ENCODE results near the gene GRK4. TPM values are rescaled to one million over a fixed set of nuclear protein-coding genes. Genes with fewer than 3 reads are reported as not detected.

Gene GRK4
- total and polyA plus RNA-seq, 4 donors = 1.0 to 2.2 (median 1.8) TPM

DNA sequence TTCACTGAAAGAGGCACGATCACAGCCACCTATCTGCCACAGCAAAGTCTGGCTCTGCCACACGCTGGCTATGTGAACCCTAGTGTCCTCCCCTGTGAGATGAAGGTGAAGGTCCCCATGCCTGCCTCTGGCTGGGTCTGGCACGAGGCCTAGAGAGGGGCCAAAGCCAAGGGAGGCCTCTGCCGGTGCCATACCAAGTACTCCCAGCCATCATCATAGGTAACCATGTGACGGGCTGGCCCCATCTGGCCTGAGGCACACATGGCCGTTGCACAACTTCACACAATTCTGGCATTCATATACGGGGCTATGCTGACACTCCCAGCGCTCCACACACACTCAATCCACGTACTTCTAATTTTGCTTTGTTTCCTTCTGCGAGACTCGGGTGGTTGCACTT lies 15.4 kb upstream of the GRK4 start:
- H3K27me3 ChIP-seq (ENCODE audit: control insufficient read depth in 4 of 4, insufficient read depth in 4 of 4, low read length in 3 of 4) = no peaks in the 10 kb centered on the region
- H3K36me3 ChIP-seq (ENCODE audit: control insufficient read depth in 4 of 4, insufficient read depth in 3 of 4, low read depth in 1 of 4, low read length in 3 of 4) = peaks cover 14 to 60% (median 38%) of the 10 kb centered on the region in 4 donors
- peak overlapping the region; percentile 49 to 58 for H3K27ac ChIP-seq (ENCODE audit: low read depth in 1 of 2, low read length in 2 of 2)
- H3K9ac ChIP-seq (ENCODE audit: low read depth in 1 of 2, low read length in 2 of 2) = no peak overlapping the region
- H3K9me3 ChIP-seq (ENCODE audit: control insufficient read depth in 4 of 4, low read length in 3 of 4) = no peaks in the 10 kb centered on the region
- TF ChIP-seq, protein P1, sequence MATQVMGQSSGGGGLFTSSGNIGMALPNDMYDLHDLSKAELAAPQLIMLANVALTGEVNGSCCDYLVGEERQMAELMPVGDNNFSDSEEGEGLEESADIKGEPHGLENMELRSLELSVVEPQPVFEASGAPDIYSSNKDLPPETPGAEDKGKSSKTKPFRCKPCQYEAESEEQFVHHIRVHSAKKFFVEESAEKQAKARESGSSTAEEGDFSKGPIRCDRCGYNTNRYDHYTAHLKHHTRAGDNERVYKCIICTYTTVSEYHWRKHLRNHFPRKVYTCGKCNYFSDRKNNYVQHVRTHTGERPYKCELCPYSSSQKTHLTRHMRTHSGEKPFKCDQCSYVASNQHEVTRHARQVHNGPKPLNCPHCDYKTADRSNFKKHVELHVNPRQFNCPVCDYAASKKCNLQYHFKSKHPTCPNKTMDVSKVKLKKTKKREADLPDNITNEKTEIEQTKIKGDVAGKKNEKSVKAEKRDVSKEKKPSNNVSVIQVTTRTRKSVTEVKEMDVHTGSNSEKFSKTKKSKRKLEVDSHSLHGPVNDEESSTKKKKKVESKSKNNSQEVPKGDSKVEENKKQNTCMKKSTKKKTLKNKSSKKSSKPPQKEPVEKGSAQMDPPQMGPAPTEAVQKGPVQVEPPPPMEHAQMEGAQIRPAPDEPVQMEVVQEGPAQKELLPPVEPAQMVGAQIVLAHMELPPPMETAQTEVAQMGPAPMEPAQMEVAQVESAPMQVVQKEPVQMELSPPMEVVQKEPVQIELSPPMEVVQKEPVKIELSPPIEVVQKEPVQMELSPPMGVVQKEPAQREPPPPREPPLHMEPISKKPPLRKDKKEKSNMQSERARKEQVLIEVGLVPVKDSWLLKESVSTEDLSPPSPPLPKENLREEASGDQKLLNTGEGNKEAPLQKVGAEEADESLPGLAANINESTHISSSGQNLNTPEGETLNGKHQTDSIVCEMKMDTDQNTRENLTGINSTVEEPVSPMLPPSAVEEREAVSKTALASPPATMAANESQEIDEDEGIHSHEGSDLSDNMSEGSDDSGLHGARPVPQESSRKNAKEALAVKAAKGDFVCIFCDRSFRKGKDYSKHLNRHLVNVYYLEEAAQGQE (IDR thresholded peaks at IDR 0.05) = no peak
- TF ChIP-seq RAD21 (IDR thresholded peaks at IDR 0.05) (no peak), RXRA (IDR thresholded peaks at IDR 0.05) (peak; percentile 79 to 84), HNF4A (conservative IDR thresholded peaks at IDR 0.05) (peak; percentile 70 to 75), YY1 (IDR thresholded peaks at IDR 0.05) (peak; percentile 62), EGR1 (IDR thresholded peaks at IDR 0.05; ENCODE audit: low read depth in 2 of 2) (no peak), SP1 (IDR thresholded peaks at IDR 0.05) (peak; percentile 52), FOXA1 (IDR thresholded peaks at IDR 0.05) (no peak)
- TF ChIP-seq, protein P2, sequence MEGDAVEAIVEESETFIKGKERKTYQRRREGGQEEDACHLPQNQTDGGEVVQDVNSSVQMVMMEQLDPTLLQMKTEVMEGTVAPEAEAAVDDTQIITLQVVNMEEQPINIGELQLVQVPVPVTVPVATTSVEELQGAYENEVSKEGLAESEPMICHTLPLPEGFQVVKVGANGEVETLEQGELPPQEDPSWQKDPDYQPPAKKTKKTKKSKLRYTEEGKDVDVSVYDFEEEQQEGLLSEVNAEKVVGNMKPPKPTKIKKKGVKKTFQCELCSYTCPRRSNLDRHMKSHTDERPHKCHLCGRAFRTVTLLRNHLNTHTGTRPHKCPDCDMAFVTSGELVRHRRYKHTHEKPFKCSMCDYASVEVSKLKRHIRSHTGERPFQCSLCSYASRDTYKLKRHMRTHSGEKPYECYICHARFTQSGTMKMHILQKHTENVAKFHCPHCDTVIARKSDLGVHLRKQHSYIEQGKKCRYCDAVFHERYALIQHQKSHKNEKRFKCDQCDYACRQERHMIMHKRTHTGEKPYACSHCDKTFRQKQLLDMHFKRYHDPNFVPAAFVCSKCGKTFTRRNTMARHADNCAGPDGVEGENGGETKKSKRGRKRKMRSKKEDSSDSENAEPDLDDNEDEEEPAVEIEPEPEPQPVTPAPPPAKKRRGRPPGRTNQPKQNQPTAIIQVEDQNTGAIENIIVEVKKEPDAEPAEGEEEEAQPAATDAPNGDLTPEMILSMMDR (IDR thresholded peaks at IDR 0.05; ENCODE audit: low read depth, low read length, missing input control) = no peak
- TF ChIP-seq, protein P3, sequence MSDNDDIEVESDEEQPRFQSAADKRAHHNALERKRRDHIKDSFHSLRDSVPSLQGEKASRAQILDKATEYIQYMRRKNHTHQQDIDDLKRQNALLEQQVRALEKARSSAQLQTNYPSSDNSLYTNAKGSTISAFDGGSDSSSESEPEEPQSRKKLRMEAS (IDR thresholded peaks at IDR 0.05) = no peak
- peaks cover 10 to 36% (median 28%) of the 10 kb centered on the region in 4 donors for H3K4me1 ChIP-seq (ENCODE audit: control insufficient read depth in 4 of 4, insufficient read depth in 4 of 4, low read length in 3 of 4)
- H3K4me3 ChIP-seq (ENCODE audit: low read depth in 1 of 3, low read length in 3 of 3) = no peak overlapping the region
- no peak for DNase-seq (ENCODE audit: low spot score)
- WGBS = 43% methylated on average over 11 of the region's 11 CpGs

DNA sequence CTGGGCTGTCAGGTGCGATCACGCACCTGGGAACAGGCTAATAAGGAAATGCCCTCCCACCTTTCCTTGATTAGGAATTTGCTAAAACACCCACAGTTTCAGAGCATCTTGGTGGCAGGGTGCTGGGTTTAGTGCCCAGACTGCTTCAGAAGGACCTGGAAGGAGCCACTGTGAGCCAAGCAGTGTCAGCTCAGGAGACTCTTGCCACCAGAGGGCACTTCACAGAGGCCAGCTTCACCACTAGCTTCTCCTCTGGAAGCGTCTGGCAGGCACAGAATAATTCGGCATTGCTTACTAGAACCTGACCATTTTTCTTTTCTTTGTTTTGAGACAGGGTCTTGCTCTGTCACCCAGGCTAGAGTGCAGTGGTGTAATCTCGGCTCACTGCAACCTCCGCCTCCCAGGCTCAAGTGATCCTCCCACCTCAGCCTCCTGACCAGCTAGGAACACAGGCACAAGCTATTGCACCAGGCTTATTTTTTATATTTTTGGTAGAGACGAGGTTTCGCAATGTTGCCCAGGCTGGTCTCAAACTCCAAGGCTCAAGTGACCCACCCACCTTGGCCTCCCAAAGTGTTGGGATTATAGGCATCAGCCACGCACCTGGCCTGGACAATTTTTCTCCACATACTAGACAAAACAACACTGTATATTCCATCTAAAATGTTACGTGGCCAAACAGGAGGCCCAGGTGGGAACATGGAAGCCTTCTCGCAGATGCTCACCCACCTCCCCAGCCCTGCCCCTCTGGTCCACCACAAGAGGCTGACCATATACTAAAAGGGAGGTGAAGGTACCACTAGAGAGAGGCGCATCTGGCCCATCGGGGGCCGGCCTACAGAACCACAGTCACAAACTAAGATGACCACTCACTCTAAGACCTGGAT lies 14.2 kb upstream of the GRK4 start:
- Histone ChIP-seq H3K27me3 (ENCODE audit: control insufficient read depth in 4 of 4, insufficient read depth in 4 of 4, low read length in 3 of 4) (no peaks in the 10 kb centered on the region), H3K4me1 (ENCODE audit: control insufficient read depth in 4 of 4, insufficient read depth in 4 of 4, low read length in 3 of 4) (peaks cover 13 to 46% (median 39%) of the 10 kb centered on the region in 4 donors), H3K9ac (ENCODE audit: low read depth in 1 of 2, low read length in 2 of 2) (no peak overlapping the region), H3K36me3 (ENCODE audit: control insufficient read depth in 4 of 4, insufficient read depth in 3 of 4, low read depth in 1 of 4, low read length in 3 of 4) (peaks cover 11 to 50% (median 33%) of the 10 kb centered on the region in 4 donors), H3K9me3 (ENCODE audit: control insufficient read depth in 4 of 4, low read length in 3 of 4) (no peaks in the 10 kb centered on the region), H3K27ac (ENCODE audit: low read depth in 1 of 2, low read length in 2 of 2) (no peak overlapping the region), H3K4me3 (ENCODE audit: low read depth in 1 of 3, low read length in 3 of 3) (no peak overlapping the region)
- DNase-seq (ENCODE audit: low spot score) = no peak
- TF ChIP-seq SP1 (IDR thresholded peaks at IDR 0.05) (no peak), RXRA (IDR thresholded peaks at IDR 0.05) (no peak), EGR1 (IDR thresholded peaks at IDR 0.05; ENCODE audit: low read depth in 2 of 2) (no peak), YY1 (IDR thresholded peaks at IDR 0.05) (no peak), NR2F2 (IDR thresholded peaks at IDR 0.05) (no peak), HNF4G (IDR thresholded peaks at IDR 0.05) (no peak), TAF1 (conservative IDR thresholded peaks at IDR 0.05) (no peak), GABPA (IDR thresholded peaks at IDR 0.05 in 1 of 2, conservative IDR thresholded peaks at IDR 0.05 in 1 of 2) (no peak), JUND (IDR thresholded peaks at IDR 0.05) (no peak), RAD21 (IDR thresholded peaks at IDR 0.05) (peak; percentile 43 to 64), HNF4A (conservative IDR thresholded peaks at IDR 0.05) (no peak)
- TF ChIP-seq, protein P4, sequence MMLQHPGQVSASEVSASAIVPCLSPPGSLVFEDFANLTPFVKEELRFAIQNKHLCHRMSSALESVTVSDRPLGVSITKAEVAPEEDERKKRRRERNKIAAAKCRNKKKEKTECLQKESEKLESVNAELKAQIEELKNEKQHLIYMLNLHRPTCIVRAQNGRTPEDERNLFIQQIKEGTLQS (IDR thresholded peaks at IDR 0.05) = no peak
- TF ChIP-seq, protein P3 (IDR thresholded peaks at IDR 0.05) = no peak
- TF ChIP-seq, protein P2 (IDR thresholded peaks at IDR 0.05; ENCODE audit: low read depth, low read length, missing input control) = peak; percentile 36
- TF ChIP-seq, protein P1 (IDR thresholded peaks at IDR 0.05) = no peak
- 91% methylated on average over 14 of the region's 14 CpGs for WGBS

Data from liver (tissue), 9 donors.